GM12878 (cell line): ENCODE data around the gene DCP1A.

ENCODE experiments used
- BRCA1 ChIP-seq: IDR thresholded peaks from 2 replicates; pipeline ENCODE4 v1.6.1; 2011; ENCODE audit warnings: low read depth, low read length, improper control_type of control experiment
- GABPA ChIP-seq: IDR thresholded peaks from 2 replicates; pipeline ENCODE4 v1.6.1; 2014; ENCODE audit warnings: antibody characterized with exemption, low read depth, mild to moderate bottlenecking, inconsistent platforms
- POLR2AphosphoS2 ChIP-seq: IDR thresholded peaks from 2 replicates; pipeline ENCODE4 v1.6.1; 2011; ENCODE audit warnings: low read depth, mild to moderate bottlenecking, low read length, improper control_type of control experiment, moderate library complexity
- TF ChIP-seq, protein P1 (sequence below), 3 experiments: IDR thresholded peaks in 2 of 3; conservative IDR thresholded peaks in 1 of 3; 2 replicates each; pipeline ENCODE4 v1.5.1; 2011; ENCODE audit warnings: low read depth in 3 of 3, low read length in 3 of 3, mild to moderate bottlenecking in 3 of 3, control low read depth in 2 of 3, moderate library complexity in 2 of 3, inconsistent platforms in 1 of 3, mixed read lengths in 1 of 3; ENCODE audit not compliant: control insufficient read depth in 2 of 3, insufficient read depth in 1 of 3; ENCODE audit errors: extremely low read depth in 1 of 3
- TF ChIP-seq, protein P2 (sequence below): IDR thresholded peaks from 2 replicates; pipeline ENCODE4 v1.6.1; 2011; ENCODE audit warnings: low read depth, low read length, improper control_type of control experiment, borderline replicate concordance
- TF ChIP-seq, protein P3 (sequence below): IDR thresholded peaks from 2 replicates; pipeline ENCODE4 v1.6.1; 2011; ENCODE audit warnings: borderline replicate concordance, low read depth, mild to moderate bottlenecking, moderate library complexity, mixed read lengths, low read length; ENCODE audit not compliant: insufficient read depth; ENCODE audit errors: extremely low read length

DNA sequence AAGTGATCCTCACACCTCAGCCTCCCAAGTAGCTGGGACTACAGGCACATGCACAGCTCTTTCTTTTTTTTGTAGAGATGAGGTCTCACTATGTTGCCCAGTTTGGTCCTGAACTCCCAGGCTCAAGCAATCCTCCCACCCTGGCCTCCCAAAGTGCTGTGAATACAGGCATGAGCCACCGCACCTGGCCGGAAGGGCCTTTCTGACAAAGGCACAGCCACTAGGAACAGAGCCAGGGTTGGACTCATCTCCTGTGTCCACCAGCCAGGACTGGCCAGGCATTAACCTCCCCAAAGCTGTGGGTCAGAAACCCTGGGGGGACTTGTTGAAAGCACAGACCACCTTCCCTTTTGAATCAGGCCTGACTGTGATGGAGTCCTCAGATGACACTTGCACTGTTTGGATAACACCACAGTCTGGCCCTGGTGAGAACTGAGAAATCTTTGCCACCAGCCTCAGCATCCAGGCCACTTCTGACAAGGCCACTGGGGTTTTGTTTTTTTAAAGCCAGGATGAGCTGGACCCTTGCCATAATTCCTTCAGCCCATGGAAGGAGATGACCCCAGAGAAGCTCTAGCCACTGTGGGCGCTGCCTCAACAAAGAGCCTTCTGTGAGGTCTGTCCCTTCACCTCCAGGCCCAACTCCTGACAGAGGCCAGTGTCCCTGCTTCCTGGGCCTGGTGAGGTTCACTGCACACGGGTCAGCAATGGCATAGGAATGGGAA, 96.3 kb downstream of the DCP1A start:
- TF ChIP-seq, protein P1, sequence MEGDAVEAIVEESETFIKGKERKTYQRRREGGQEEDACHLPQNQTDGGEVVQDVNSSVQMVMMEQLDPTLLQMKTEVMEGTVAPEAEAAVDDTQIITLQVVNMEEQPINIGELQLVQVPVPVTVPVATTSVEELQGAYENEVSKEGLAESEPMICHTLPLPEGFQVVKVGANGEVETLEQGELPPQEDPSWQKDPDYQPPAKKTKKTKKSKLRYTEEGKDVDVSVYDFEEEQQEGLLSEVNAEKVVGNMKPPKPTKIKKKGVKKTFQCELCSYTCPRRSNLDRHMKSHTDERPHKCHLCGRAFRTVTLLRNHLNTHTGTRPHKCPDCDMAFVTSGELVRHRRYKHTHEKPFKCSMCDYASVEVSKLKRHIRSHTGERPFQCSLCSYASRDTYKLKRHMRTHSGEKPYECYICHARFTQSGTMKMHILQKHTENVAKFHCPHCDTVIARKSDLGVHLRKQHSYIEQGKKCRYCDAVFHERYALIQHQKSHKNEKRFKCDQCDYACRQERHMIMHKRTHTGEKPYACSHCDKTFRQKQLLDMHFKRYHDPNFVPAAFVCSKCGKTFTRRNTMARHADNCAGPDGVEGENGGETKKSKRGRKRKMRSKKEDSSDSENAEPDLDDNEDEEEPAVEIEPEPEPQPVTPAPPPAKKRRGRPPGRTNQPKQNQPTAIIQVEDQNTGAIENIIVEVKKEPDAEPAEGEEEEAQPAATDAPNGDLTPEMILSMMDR (IDR thresholded peaks at IDR 0.05 in 2 of 3, conservative IDR thresholded peaks at IDR 0.05 in 1 of 3; ENCODE audit: control insufficient read depth in 2 of 3, extremely low read depth in 1 of 3, insufficient read depth in 1 of 3, low read depth in 3 of 3, low read length in 3 of 3): no peak
- TF ChIP-seq, protein P2, sequence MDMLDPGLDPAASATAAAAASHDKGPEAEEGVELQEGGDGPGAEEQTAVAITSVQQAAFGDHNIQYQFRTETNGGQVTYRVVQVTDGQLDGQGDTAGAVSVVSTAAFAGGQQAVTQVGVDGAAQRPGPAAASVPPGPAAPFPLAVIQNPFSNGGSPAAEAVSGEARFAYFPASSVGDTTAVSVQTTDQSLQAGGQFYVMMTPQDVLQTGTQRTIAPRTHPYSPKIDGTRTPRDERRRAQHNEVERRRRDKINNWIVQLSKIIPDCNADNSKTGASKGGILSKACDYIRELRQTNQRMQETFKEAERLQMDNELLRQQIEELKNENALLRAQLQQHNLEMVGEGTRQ: no peak
- TF ChIP-seq, protein P3, sequence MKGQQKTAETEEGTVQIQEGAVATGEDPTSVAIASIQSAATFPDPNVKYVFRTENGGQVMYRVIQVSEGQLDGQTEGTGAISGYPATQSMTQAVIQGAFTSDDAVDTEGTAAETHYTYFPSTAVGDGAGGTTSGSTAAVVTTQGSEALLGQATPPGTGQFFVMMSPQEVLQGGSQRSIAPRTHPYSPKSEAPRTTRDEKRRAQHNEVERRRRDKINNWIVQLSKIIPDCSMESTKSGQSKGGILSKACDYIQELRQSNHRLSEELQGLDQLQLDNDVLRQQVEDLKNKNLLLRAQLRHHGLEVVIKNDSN: no peak
- TF ChIP-seq POLR2AphosphoS2: no peak
- TF ChIP-seq BRCA1: no peak
- no peak for TF ChIP-seq GABPA
